Glutamatergic neuron (in vitro differentiated cells): ENCODE data around the gene RHEX. TPM values are rescaled to one million over a fixed set of nuclear protein-coding genes. Genes with fewer than 3 reads are reported as not detected.

ENCODE experiments used
- DNase-seq: peaks from one replicate; pipeline ENCODE4 v3.0.0; 2022
- H3K27ac Mint-ChIP-seq: one replicate; pipeline ENCODE4 v1.8.0; 2020; ENCODE audit warnings: mild to moderate bottlenecking, mixed read lengths, inconsistent platforms; ENCODE audit not compliant: unreplicated experiment
- H3K27me3 Mint-ChIP-seq: one replicate; pipeline ENCODE4 v1.8.0; 2020; ENCODE audit warnings: mild to moderate bottlenecking, moderate library complexity, mixed read lengths, inconsistent platforms; ENCODE audit not compliant: unreplicated experiment
- H3K36me3 Mint-ChIP-seq: one replicate; pipeline ENCODE4 v1.8.0; 2020; ENCODE audit warnings: mild to moderate bottlenecking, mixed read lengths, inconsistent platforms; ENCODE audit not compliant: unreplicated experiment
- H3K4me1 Mint-ChIP-seq: one replicate; pipeline ENCODE4 v1.8.0; 2020; ENCODE audit warnings: mild to moderate bottlenecking, low read depth, mixed read lengths, inconsistent platforms; ENCODE audit not compliant: unreplicated experiment
- H3K4me3 Mint-ChIP-seq: one replicate; pipeline ENCODE4 v1.8.0; 2020; ENCODE audit warnings: mild to moderate bottlenecking, mixed read lengths, inconsistent platforms; ENCODE audit not compliant: unreplicated experiment
- H3K9me3 Mint-ChIP-seq: one replicate; pipeline ENCODE4 v1.8.0; 2020; ENCODE audit warnings: mild to moderate bottlenecking, moderate library complexity, mixed read lengths, inconsistent platforms; ENCODE audit not compliant: unreplicated experiment
- total RNA-seq: library from RNA; stranded (reverse); fragmentation: NEBNext Ultra II Directional; extraction: Animal tissue kit (Norgen Biotek cat#: 25700); gene quantifications from one replicate; pipeline ENCODE4 v1.2.1, GENCODE V29; 2021; ENCODE audit not compliant: unreplicated experiment
- TF ChIP-seq, protein P1 (sequence below): fragments of 200-600 bp; sonication (generic); IDR thresholded peaks from one replicate; pipeline ENCODE4 v1.5.0; 2021; ENCODE audit not compliant: partially characterized antibody, unreplicated experiment

The RHEX gene
- total RNA-seq, 1 donor from 2014 or later: not detected

DNA sequence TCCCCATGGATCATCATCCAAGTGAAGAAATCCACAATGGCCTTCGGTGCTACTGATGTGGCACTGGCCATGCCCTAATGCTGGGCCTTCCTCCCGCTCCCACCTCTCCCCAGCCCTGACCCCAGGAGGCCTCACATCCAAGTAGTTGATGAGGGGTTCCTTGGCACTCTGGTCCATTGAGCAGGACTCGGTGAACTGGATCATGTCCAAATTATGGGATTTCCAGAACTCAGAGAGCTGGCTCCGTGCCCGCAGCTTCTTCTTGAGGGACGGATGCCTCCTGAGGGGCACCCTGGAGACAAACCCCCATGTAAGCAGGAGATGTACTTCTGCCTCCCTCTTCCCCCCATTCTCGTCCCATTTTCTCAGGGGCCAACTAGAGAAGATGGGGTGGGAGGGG is 30.2 kb upstream of the RHEX start:
- Mint-ChIP-seq H3K36me3 (no peaks in the 10 kb centered on the region), H3K27me3 (peaks cover 3% of the 10 kb centered on the region), H3K4me3 (no peak overlapping the region), H3K4me1 (no peaks in the 10 kb centered on the region), H3K27ac (no peak overlapping the region), H3K9me3 (peaks cover 1% of the 10 kb centered on the region)
- TF ChIP-seq, protein P1, sequence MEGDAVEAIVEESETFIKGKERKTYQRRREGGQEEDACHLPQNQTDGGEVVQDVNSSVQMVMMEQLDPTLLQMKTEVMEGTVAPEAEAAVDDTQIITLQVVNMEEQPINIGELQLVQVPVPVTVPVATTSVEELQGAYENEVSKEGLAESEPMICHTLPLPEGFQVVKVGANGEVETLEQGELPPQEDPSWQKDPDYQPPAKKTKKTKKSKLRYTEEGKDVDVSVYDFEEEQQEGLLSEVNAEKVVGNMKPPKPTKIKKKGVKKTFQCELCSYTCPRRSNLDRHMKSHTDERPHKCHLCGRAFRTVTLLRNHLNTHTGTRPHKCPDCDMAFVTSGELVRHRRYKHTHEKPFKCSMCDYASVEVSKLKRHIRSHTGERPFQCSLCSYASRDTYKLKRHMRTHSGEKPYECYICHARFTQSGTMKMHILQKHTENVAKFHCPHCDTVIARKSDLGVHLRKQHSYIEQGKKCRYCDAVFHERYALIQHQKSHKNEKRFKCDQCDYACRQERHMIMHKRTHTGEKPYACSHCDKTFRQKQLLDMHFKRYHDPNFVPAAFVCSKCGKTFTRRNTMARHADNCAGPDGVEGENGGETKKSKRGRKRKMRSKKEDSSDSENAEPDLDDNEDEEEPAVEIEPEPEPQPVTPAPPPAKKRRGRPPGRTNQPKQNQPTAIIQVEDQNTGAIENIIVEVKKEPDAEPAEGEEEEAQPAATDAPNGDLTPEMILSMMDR: no peak
- no peak for DNase-seq

DNA sequence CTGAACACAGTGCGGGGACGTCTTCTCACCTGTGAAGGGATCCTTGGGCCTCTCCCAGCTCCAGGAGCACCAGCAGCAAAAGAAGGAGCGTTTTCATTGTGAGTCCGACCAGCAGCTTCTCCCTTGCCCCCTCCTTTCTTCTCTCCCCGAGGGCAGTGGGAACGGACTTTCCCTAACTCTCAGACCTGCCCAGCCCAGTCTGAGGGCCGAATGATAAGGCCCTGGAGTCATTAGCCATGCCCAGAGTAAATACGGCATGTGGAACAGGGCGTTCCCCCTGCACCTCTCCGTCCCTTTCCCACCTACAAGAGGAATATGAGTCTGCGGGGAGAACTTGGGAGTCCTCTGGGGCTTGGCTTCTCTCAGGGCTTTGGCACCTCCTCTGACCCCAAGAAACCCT is 29.3 kb upstream of the RHEX start, which contains the start of gene CTSE:
TSS of gene CTSE (minus strand) at position 201 of the 400 bp plus-strand sequence. CDS start at position 97, 104 bp downstream.
- Mint-ChIP-seq H3K27ac (no peak within 1 kb of the TSS), H3K27me3 (peaks cover 3% of the 10 kb centered on the region), H3K4me1 (no peaks in the 10 kb centered on the region), H3K4me3 (no peak within 1 kb of the TSS), H3K36me3 (no peaks in the 10 kb centered on the region), H3K9me3 (peaks cover 1% of the 10 kb centered on the region)
- TF ChIP-seq, protein P1: no peak
- no peak for DNase-seq

DNA sequence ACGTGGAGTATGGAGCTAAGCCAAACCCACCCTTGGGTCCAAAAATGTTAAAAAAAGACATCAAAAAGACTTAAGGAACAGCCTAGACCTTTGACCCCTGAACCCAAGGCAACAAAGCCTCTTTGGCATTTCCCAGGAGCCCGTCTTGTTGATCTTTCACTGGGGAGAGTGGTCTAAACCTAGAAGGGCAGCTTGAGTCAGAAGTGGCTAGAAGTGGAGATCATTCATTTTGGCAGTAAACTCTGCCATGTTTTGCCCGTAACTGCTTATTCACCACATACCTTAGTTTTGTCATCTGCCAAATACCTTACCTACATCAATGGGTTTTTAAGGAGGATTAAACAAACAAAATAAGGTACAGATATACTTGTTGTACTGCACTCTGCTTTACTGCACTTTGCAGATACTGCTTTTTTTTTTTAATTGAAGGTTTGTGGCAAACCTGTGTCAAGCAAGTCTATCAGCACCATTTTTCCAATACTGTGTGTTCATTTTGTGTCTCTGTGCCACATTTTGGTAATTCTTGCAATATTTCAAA is 27.6 kb upstream of the RHEX start:
- Mint-ChIP-seq H3K4me3 (no peak overlapping the region), H3K4me1 (no peaks in the 10 kb centered on the region), H3K27ac (no peak overlapping the region), H3K27me3 (peaks cover 3% of the 10 kb centered on the region), H3K36me3 (no peaks in the 10 kb centered on the region), H3K9me3 (peaks cover 1% of the 10 kb centered on the region)
- TF ChIP-seq, protein P1: no peak
- DNase-seq: no peak

DNA sequence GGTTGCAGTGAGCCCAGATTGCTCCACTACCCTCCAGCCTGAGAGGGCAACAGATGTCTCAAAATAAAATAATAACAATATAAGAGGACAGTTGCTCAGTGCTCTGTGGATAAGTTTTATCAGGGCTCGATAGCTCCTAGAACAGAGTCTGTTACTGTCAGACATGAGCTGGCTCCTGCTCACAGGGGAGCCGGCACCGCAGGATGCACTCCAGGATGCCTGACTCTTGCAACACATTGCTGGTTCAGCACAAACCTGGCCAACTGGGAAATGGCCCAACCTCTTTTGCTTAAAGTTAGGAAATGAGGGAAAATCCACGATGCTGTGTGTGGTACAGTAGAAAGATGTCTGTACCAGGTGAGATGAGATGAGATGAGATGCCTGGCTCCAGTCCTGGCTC is 23.5 kb upstream of the RHEX start:
- no peaks in the 10 kb centered on the region for H3K9me3 Mint-ChIP-seq
- no peak overlapping the region for H3K27ac Mint-ChIP-seq
- TF ChIP-seq, protein P1: no peak
- no peaks in the 10 kb centered on the region for H3K27me3 Mint-ChIP-seq
- no peaks in the 10 kb centered on the region for H3K36me3 Mint-ChIP-seq
- no peaks in the 10 kb centered on the region for H3K4me1 Mint-ChIP-seq
- no peak overlapping the region for H3K4me3 Mint-ChIP-seq
- DNase-seq: no peak

DNA sequence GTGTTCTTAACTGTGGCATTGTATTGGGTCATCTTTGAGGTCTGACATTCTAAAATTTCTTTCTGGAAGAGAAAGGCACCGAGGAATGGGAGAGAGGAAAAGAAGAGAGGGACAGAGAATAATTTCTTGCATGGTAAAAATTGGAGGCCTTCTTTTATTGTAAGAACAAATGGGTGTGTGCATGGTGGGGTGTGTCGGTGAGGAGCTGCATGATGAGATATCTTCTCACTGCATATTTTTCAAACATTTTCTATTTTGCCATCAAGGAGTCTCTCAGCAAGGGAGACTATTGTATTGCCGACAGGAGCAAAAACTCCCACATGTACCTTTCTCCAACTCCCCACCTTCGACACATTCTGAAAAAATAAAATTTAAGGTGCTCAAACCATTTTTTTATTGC is 22.8 kb upstream of the RHEX start:
- Mint-ChIP-seq H3K27ac (no peak overlapping the region), H3K36me3 (no peaks in the 10 kb centered on the region), H3K9me3 (no peaks in the 10 kb centered on the region), H3K27me3 (no peaks in the 10 kb centered on the region), H3K4me3 (no peak overlapping the region), H3K4me1 (no peaks in the 10 kb centered on the region)
- no peak for DNase-seq
- TF ChIP-seq, protein P1: no peak
